HG03095 (cell line): Measurements from ENCODE around the gene LGR5.
A peak's percentile ranks its signal among the peaks of the same experiment; 100 is the strongest.

Experiments
- ATAC-seq: cut with Tn5 transposase; IDR thresholded peaks from one replicate; pipeline ENCODE4 v1.9.1; 2021; ENCODE audit warnings: moderate library complexity; ENCODE audit not compliant: unreplicated experiment

Gene LGR5

GRCh38 chr12:71439613-71440344 lies at the start of gene LGR5:
Gene LGR5, plus strand, starts transcription at chr12:71439798. Its CDS starts 283 bp downstream, at chr12:71440081.
- ATAC-seq = no peak

- peak; percentile 95 for ATAC-seq
Observed at GRCh38 chr12:71392521-71393145, 47.0 kb upstream of the LGR5 start.

GRCh38 chr12:71393625-71394024 lies 46.0 kb upstream of the LGR5 start:
- ATAC-seq = no peak

GRCh38 chr12:71397433-71397954 lies 42.1 kb upstream of the LGR5 start:
- ATAC-seq = no peak

GRCh38 chr12:71399197-71399596 lies 40.4 kb upstream of the LGR5 start:
- no peak for ATAC-seq

GRCh38 chr12:71400481-71400880 lies 39.1 kb upstream of the LGR5 start:
- no peak for ATAC-seq

GRCh38 chr12:71405884-71406283 lies 33.7 kb upstream of the LGR5 start:
- no peak for ATAC-seq

GRCh38 chr12:71407732-71408131 lies 31.9 kb upstream of the LGR5 start:
- ATAC-seq = no peak

- ATAC-seq = no peak
Observed at GRCh38 chr12:71410844-71411243, 28.8 kb upstream of the LGR5 start.

GRCh38 chr12:71411635-71412034 lies 28.0 kb upstream of the LGR5 start:
- ATAC-seq = no peak

GRCh38 chr12:71415336-71416231 lies 24.0 kb upstream of the LGR5 start:
- peak; percentile 79 for ATAC-seq

GRCh38 chr12:71417181-71417580 lies 22.4 kb upstream of the LGR5 start:
- no peak for ATAC-seq

GRCh38 chr12:71420775-71421406 lies 18.7 kb upstream of the LGR5 start:
- no peak for ATAC-seq

- ATAC-seq = no peak
Observed at GRCh38 chr12:71425568-71426299, 13.9 kb upstream of the LGR5 start.

- ATAC-seq = no peak
Observed at GRCh38 chr12:71426300-71427047, 13.1 kb upstream of the LGR5 start.

GRCh38 chr12:71430756-71431155 lies 8.8 kb upstream of the LGR5 start:
- no peak for ATAC-seq

GRCh38 chr12:71431991-71432390 lies 7.6 kb upstream of the LGR5 start:
- no peak for ATAC-seq

- ATAC-seq = no peak
Observed at GRCh38 chr12:71432936-71433335, 6.7 kb upstream of the LGR5 start.

GRCh38 chr12:71436696-71437095 lies 2.9 kb upstream of the LGR5 start:
- ATAC-seq = no peak
